Psoas muscle (tissue), 8 donors: ENCODE measurements around the gene PTPDC1. TPM values are rescaled to one million over a fixed set of nuclear protein-coding genes. Genes with fewer than 3 reads are reported as not detected.

ENCODE experiments used
- ATAC-seq, 4 donors: fragments of 200-7000 bp; cut with Tn5 transposase; one replicate each; pipeline ENCODE4 v1.9.1; 2020; ENCODE audit warnings: moderate library complexity in 3 of 4, mild to moderate bottlenecking in 2 of 4
- DNase-seq, 2 donors: peaks; one replicate each; pipeline ENCODE4 v3.0.0-alpha.2; 2020
- H3K27ac ChIP-seq: fragments of 200-600 bp; one replicate; pipeline ENCODE4 v1.8.0; 2022
- H3K27me3 ChIP-seq, 3 donors: fragments of 200-600 bp in 1 of 3; one replicate each; pipeline versions ENCODE4 v1.6.1 to v1.8.0; 2013 to 2022; ENCODE audit warnings: low read length in 2 of 3, mild to moderate bottlenecking in 2 of 3, moderate library complexity in 1 of 3; ENCODE audit not compliant: insufficient read depth in 3 of 3
- H3K36me3 ChIP-seq, 2 donors: fragments of 200-600 bp in 1 of 2; one replicate each; pipeline versions ENCODE4 v1.6.1 to v1.8.0; 2013 to 2022; ENCODE audit warnings: low read depth in 1 of 2, mild to moderate bottlenecking in 1 of 2, moderate library complexity in 1 of 2; ENCODE audit not compliant: insufficient read depth in 1 of 2
- H3K4me1 ChIP-seq: fragments of 200-600 bp; one replicate; pipeline ENCODE4 v1.8.0; 2022
- H3K4me3 ChIP-seq: fragments of 200-600 bp; one replicate; pipeline ENCODE4 v1.8.0; 2022; ENCODE audit warnings: mild to moderate bottlenecking
- H3K9me3 ChIP-seq: fragments of 200-600 bp; one replicate; pipeline ENCODE4 v1.8.0; 2022
- WGBS, 3 donors: extraction: QIAGEN DNeasy Blood & Tissue Kit; methylation state at CpG; one replicate each; pipeline versions ENCODE4 v1.1.6 to v1.1.7; 2013; 5-methylcytosine and 5-hydroxymethylcytosine counted together
- intact Hi-C, 2 donors: fragments of 100-400 bp; cut with DNase I; formaldehyde crosslinking; loops; one replicate each; pipeline versions ENCODE4 v1.11.0 to v1.14.2; 2022
- polyA plus RNA-seq, 3 donors: library from polyadenylated mRNA; stranded (reverse); fragments of 200-250 nt; gene quantifications; one replicate each; pipeline ENCODE4 v1.2.3, GENCODE V29; 2013
- total RNA-seq, 4 donors: library from RNA; stranded (reverse); fragmentation: NEBNext Ultra II Directional in 2 of 4; extraction: Animal tissue kit (Norgen Biotek cat#: 25700) in 2 of 4; gene quantifications; one replicate each; pipeline versions ENCODE4 v1.2.1 to v1.2.4, GENCODE V29; 2021 to 2023
- TF ChIP-seq, protein P1 (sequence below): fragments of 200-600 bp; IDR thresholded peaks from one replicate; pipeline ENCODE4 v1.8.0; 2022; ENCODE audit warnings: antibody characterized with exemption
- donor health status: healthy with polysubstance abuse.
- donor health status: DM: no; HTN: no; CAD: no; lungs with moderate emphysema.
- donor health status: Bipolar disorder and iron deficiency.
- donor health status: healthy.
- donor health status: DM: yes; HTN: yes; CAD: no.
- donor health status: DM: no; HTN: no; CAD: no.
- donor health status: DM: no; HTN: no; CAD: no.
- donor health status: DM: yes; HTN: yes; CAD: no.

Gene PTPDC1
- total and polyA plus RNA-seq, 7 donors: 3.6 to 9.9 (median 7.0) TPM

DNA sequence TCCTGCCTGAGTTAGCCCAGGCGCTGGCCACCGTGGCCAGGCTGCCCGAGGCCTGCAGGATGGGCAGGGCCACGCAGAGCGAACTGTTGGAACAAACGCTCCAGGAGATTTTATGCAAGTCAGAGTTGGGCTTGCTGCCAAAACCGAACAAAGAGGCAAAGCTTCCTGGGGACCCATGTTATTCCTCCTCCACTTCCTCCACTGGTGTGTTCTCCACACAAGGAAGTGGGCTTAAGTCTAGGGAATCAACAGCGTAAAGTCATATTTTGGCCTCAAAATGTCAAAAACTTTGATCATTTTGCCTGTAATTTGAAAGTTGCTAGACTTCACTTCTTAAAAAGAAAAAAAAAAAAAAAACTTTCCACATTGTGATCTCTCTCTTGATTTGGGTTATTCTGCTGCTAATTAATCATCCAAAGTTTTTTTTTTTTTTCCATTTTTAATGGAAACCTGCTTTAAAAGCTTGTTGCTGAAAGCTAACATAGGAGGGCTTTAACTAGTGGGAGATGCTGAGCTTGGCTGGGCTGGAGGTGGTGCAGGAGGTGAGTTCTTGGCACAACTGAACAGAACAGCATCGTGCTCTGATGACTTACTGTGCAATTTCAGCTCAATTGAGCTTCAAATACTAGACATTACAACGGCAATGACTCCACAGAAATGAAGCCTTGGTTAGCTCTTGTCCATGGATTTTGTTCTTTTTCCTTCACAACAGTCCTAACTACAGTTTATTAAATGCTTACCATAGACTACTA is 73.0 kb downstream of the PTPDC1 start:
- Histone ChIP-seq H3K4me3 (peak overlapping the region; percentile 10), H3K36me3 (no peaks in the 10 kb centered on the region), H3K4me1 (peaks cover 15% of the 10 kb centered on the region), H3K27ac (peak overlapping the region; percentile 54), H3K9me3 (no peaks in the 10 kb centered on the region), H3K27me3 (no peaks in the 10 kb centered on the region)
- intact Hi-C loops: no loop called here
- ATAC-seq (peak; percentile 61 to 92 (median 79)), DNase-seq (peak; percentile 71 to 78)
- 26 to 35% (median 28%) methylated on average over 10 of the region's 10 CpGs for WGBS, 3 donors
- TF ChIP-seq, protein P1, sequence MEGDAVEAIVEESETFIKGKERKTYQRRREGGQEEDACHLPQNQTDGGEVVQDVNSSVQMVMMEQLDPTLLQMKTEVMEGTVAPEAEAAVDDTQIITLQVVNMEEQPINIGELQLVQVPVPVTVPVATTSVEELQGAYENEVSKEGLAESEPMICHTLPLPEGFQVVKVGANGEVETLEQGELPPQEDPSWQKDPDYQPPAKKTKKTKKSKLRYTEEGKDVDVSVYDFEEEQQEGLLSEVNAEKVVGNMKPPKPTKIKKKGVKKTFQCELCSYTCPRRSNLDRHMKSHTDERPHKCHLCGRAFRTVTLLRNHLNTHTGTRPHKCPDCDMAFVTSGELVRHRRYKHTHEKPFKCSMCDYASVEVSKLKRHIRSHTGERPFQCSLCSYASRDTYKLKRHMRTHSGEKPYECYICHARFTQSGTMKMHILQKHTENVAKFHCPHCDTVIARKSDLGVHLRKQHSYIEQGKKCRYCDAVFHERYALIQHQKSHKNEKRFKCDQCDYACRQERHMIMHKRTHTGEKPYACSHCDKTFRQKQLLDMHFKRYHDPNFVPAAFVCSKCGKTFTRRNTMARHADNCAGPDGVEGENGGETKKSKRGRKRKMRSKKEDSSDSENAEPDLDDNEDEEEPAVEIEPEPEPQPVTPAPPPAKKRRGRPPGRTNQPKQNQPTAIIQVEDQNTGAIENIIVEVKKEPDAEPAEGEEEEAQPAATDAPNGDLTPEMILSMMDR: no peak

Other genes with a start within 250 kb of the PTPDC1 start
- gene BARX1, start 129.1 kb upstream of the PTPDC1 start, total RNA-seq: not detected
- not detected for gene BARX1, start 129.1 kb upstream of the PTPDC1 start, polyA plus RNA-seq
- 1 to 10 TPM; 1.4 to 2.8 (median 1.7) TPM for gene ZNF169, start 174.8 kb downstream of the PTPDC1 start, total RNA-seq
- 1 to 10 TPM in 2 of 3 donors, under 1 TPM in 1; 0.59 to 2.1 (median 1.5) TPM for gene ZNF169, start 174.8 kb downstream of the PTPDC1 start, polyA plus RNA-seq
- gene NUTM2F, start 244.2 kb downstream of the PTPDC1 start, total RNA-seq: not detected
- under 1 TPM in 1 of 3 donors, not detected in 2; 0.03 TPM for gene NUTM2F, start 244.2 kb downstream of the PTPDC1 start, polyA plus RNA-seq